NT2/D1 (cell line): Measurements from ENCODE around the gene TLCD2.

Experiments
- YY1 ChIP-seq: IDR thresholded peaks from 2 replicates; pipeline ENCODE4 v1.6.1; 2011; ENCODE audit not compliant: insufficient read length, insufficient read depth
- ZNF274 ChIP-seq: IDR thresholded peaks from 2 replicates; pipeline ENCODE4 v1.6.1; 2011; ENCODE audit warnings: mild to moderate bottlenecking, low read depth, low read length

GRCh38 chr17:1731194-1731506 is 21.0 kb upstream of the TLCD2 start:
- TF ChIP-seq YY1 (no peak), ZNF274 (no peak)
